Psoas muscle (tissue), 8 donors: Measurements from ENCODE around the gene IL37. TPM values are rescaled to one million over a fixed set of nuclear protein-coding genes. Genes with fewer than 3 reads are reported as not detected.

Source experiments
- ATAC-seq, 4 donors: fragments of 200-7000 bp; cut with Tn5 transposase; one replicate each; pipeline ENCODE4 v1.9.1; 2020; ENCODE audit warnings: moderate library complexity in 3 of 4, mild to moderate bottlenecking in 2 of 4
- DNase-seq, 2 donors: peaks; one replicate each; pipeline ENCODE4 v3.0.0-alpha.2; 2020
- H3K27ac ChIP-seq: fragments of 200-600 bp; one replicate; pipeline ENCODE4 v1.8.0; 2022
- H3K27me3 ChIP-seq, 3 donors: fragments of 200-600 bp in 1 of 3; one replicate each; pipeline versions ENCODE4 v1.6.1 to v1.8.0; 2013 to 2022; ENCODE audit warnings: low read length in 2 of 3, mild to moderate bottlenecking in 2 of 3, moderate library complexity in 1 of 3; ENCODE audit not compliant: insufficient read depth in 3 of 3
- H3K36me3 ChIP-seq, 2 donors: fragments of 200-600 bp in 1 of 2; one replicate each; pipeline versions ENCODE4 v1.6.1 to v1.8.0; 2013 to 2022; ENCODE audit warnings: low read depth in 1 of 2, mild to moderate bottlenecking in 1 of 2, moderate library complexity in 1 of 2; ENCODE audit not compliant: insufficient read depth in 1 of 2
- H3K4me1 ChIP-seq: fragments of 200-600 bp; one replicate; pipeline ENCODE4 v1.8.0; 2022
- H3K4me3 ChIP-seq: fragments of 200-600 bp; one replicate; pipeline ENCODE4 v1.8.0; 2022; ENCODE audit warnings: mild to moderate bottlenecking
- H3K9me3 ChIP-seq: fragments of 200-600 bp; one replicate; pipeline ENCODE4 v1.8.0; 2022
- CTCF ChIP-seq: fragments of 200-600 bp; IDR thresholded peaks from one replicate; pipeline ENCODE4 v1.8.0; 2022; ENCODE audit warnings: antibody characterized with exemption
- WGBS, 3 donors: extraction: QIAGEN DNeasy Blood & Tissue Kit; methylation state at CpG; one replicate each; pipeline versions ENCODE4 v1.1.6 to v1.1.7; 2013; 5-methylcytosine and 5-hydroxymethylcytosine counted together
- intact Hi-C, 2 donors: fragments of 100-400 bp; cut with DNase I; formaldehyde crosslinking; loops; one replicate each; pipeline versions ENCODE4 v1.11.0 to v1.14.2; 2022
- polyA plus RNA-seq, 3 donors: library from polyadenylated mRNA; stranded (reverse); fragments of 200-250 nt; gene quantifications; one replicate each; pipeline ENCODE4 v1.2.3, GENCODE V29; 2013
- total RNA-seq, 4 donors: library from RNA; stranded (reverse); fragmentation: NEBNext Ultra II Directional in 2 of 4; extraction: Animal tissue kit (Norgen Biotek cat#: 25700) in 2 of 4; gene quantifications; one replicate each; pipeline versions ENCODE4 v1.2.1 to v1.2.4, GENCODE V29; 2021 to 2023
- donor health status: healthy with polysubstance abuse.
- donor health status: DM: no; HTN: no; CAD: no; lungs with moderate emphysema.
- donor health status: Bipolar disorder and iron deficiency.
- donor health status: healthy.
- donor health status: DM: yes; HTN: yes; CAD: no.
- donor health status: DM: no; HTN: no; CAD: no.
- donor health status: DM: no; HTN: no; CAD: no.
- donor health status: DM: yes; HTN: yes; CAD: no.

The IL37 gene
- total and polyA plus RNA-seq, 7 donors = not detected

- no peak for DNase-seq
- no peaks in the 10 kb centered on the region for H3K4me1 ChIP-seq
- TF ChIP-seq CTCF = no peak
- no peak overlapping the region for H3K27ac ChIP-seq
- WGBS, 3 donors = 90 to 93% (median 90%) methylated on average over 5 of the region's 5 CpGs
- H3K36me3 ChIP-seq = no peaks in the 10 kb centered on the region
- ATAC-seq = no peak
- intact Hi-C loops = no loop called here
- no peaks in the 10 kb centered on the region for H3K27me3 ChIP-seq
- H3K4me3 ChIP-seq = no peak overlapping the region
- peaks cover under 1% of the 10 kb centered on the region for H3K9me3 ChIP-seq
These were observed 28.5 kb downstream of the IL37 start for GRCh38 chr2:112939425-112939824.

GRCh38 chr2:112940859-112941625, 30.1 kb downstream of the IL37 start:
- Histone ChIP-seq H3K9me3 (peaks cover 12% of the 10 kb centered on the region), H3K36me3 (no peaks in the 10 kb centered on the region), H3K4me1 (no peaks in the 10 kb centered on the region), H3K27ac (no peak overlapping the region), H3K4me3 (no peak overlapping the region), H3K27me3 (no peaks in the 10 kb centered on the region)
- WGBS, 3 donors = 61 to 70% (median 68%) methylated on average over 3 of the region's 3 CpGs
- no peak for DNase-seq
- intact Hi-C loops = loop anchor here in 1 of 2 donors (5.0 kb wide), 1 partner anchor 194 kb away; no protein-coding TSS in a partner anchor
- ATAC-seq = no peak
- no peak for TF ChIP-seq CTCF

- intact Hi-C loops = loop anchor here in 1 of 2 donors (5.0 kb wide), 1 partner anchor 195 kb away; no protein-coding TSS in a partner anchor
- H3K4me3 ChIP-seq = no peak overlapping the region
These were observed 31.0 kb downstream of the IL37 start for GRCh38 chr2:112941753-112942653.

GRCh38 chr2:112942654-112943002, 31.7 kb downstream of the IL37 start:
- no peak for TF ChIP-seq CTCF
- H3K4me3 ChIP-seq = no peak overlapping the region
- DNase-seq (no peak), ATAC-seq (no peak)
- H3K9me3 ChIP-seq = peaks cover 21% of the 10 kb centered on the region
- no peaks in the 10 kb centered on the region for H3K36me3 ChIP-seq
- H3K27ac ChIP-seq = no peak overlapping the region
- intact Hi-C loops = loop anchor here in 1 of 2 donors (5.0 kb wide), 1 partner anchor 195 kb away; no protein-coding TSS in a partner anchor
- H3K4me1 ChIP-seq = no peaks in the 10 kb centered on the region
- H3K27me3 ChIP-seq = peaks cover 0 to 3% (median 0%) of the 10 kb centered on the region in 3 donors
- 53 to 64% (median 58%) methylated on average over 2 of the region's 2 CpGs for WGBS, 3 donors

More at GRCh38 chr2:112941753-112942653, 31.0 kb downstream of the IL37 start:
- TF ChIP-seq CTCF = peak; percentile 38
- DNase-seq = peak in 1 of 2 donors; percentile 27
- Histone ChIP-seq H3K36me3 (no peaks in the 10 kb centered on the region), H3K4me1 (no peaks in the 10 kb centered on the region), H3K27ac (no peak overlapping the region), H3K9me3 (peaks cover 15% of the 10 kb centered on the region), H3K27me3 (peaks cover 0 to 3% (median 0%) of the 10 kb centered on the region in 3 donors)
- 30 to 31% (median 30%) methylated on average over 14 of the region's 14 CpGs for WGBS, 3 donors
- ATAC-seq = no peak
